Anterior cingulate cortex (tissue), 58 donors: ENCODE data around the gene SNX27.

Experiments used
- DNase-seq, 58 donors: peaks; one replicate each; lab custom pipeline; 2025; lab: John Stamatoyannopoulos, UW

Gene SNX27

DNA sequence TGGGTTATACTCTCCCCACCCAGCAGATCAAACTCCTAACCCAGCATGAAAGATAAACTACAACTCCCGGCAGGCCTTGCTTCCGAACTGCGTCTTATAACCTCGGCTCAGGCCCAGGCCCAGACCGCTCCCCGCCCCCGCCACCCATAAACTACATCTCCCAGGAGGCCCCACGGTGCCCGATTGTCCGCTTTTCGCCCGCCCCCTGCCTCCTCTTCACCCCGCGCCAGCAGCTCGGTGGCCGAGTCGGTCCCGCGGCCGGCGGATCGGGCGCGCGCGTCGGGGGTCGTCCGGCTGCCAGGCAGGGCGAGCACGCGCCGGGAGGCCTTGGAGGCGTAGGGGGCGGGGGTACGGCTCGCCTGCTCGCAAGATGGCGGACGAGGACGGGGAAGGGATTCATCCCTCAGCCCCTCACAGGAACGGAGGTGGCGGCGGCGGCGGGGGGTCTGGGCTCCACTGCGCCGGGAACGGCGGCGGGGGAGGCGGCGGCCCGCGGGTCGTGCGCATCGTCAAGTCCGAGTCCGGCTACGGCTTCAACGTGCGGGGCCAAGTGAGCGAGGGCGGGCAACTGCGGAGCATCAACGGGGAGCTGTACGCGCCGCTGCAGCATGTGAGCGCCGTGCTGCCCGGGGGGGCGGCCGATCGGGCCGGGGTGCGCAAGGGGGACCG lies at the start of gene SNX27:
Gene SNX27 (plus strand): TSS at position 219 of the 669 bp plus-strand sequence. CDS start 152 bp downstream, at position 371.
- peak; percentile 48 to 96 (median 90) for DNase-seq

DNA sequence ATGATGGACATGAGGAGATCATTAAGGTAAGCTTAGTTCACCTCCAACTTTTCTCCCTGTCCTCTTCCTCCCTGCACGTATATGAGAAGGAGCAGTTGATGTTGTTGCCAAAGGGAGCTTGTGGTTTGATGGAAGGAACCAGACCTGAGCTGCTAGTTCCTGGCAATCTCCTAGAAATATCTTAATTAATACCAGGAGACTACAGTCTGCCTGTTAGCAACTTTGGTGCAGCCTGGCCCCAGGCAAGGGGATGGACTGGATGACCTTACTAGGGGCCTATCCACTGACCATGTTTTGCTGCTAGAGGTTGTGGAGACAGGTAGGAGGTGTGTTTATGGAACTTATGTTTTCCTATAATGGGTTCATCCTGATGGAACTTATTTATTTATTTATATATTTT lies 49.2 kb upstream of the SNX27 start:
- DNase-seq = no peak

DNA sequence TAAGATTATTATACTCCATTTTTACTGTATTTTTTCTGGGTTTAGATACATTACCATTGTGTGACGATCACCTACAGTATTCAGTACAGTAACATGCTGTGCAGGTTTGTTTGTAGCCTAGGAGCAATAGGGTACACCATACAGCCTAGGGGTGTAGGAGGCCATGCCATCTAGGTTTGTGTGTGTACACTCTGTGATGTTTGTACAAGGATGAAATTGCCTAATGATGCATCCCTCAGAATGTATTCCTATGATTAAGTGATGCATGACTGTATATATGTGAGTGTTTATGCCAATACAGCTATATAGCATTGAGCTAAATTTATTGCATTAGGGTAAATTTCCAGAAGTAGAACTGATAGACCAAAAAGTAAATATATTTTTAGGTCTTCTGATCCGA lies 48.5 kb upstream of the SNX27 start:
- DNase-seq = no peak

DNA sequence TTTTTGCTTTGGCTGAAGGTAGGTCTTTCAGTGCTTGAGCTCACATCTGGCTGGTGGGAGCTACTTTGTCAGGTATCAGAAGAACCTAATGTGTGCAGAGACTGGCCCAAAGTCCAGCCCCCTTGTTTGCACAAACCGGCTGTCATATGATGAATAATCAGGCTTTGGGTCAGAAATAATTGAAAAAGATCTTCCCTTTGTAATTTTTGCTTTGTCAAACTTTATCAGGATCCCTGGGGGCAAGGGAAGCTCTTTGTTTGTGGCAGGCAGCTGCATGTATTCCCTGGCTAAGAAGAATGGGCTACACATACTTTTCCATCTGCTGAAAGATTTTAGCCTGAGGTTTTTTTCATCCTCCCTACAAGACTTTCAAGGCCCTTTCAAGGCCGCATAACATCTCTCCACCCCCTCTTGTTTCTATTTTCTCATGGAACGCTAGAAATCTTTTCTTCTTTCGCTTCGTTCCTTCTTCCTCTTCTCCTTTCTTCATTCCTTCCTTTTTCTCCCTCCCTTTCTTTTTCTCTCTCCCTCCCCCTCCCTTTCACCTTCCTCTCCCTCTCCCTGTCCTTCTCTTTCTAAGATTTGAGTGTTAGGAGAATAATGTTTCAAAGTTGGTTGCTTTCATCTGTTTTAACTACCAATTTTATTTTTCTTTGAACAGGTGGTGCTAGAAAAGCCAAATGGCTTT lies 46.2 kb upstream of the SNX27 start:
- no peak for DNase-seq

DNA sequence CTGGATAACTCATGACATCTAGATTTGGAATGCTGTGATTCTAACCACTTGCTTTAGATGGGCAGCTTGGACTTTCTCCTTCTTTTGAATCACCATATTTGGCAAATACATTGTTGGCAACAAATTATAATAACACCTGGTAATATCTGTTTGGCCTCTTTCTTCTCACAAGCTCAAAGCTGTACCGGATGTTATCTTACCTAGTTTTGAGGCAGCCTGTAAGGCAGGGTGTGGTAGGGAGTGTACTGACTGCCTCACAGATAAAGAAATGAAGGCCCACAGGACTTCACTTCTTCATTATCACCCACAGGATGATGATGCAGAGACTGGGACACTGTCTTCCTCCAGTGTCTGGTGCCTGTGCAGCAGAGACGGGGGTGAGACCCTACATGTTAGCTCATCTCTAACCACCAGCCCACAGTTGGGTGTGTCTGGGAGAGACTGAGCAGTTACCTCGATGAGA lies 43.2 kb upstream of the SNX27 start:
- DNase-seq = no peak

DNA sequence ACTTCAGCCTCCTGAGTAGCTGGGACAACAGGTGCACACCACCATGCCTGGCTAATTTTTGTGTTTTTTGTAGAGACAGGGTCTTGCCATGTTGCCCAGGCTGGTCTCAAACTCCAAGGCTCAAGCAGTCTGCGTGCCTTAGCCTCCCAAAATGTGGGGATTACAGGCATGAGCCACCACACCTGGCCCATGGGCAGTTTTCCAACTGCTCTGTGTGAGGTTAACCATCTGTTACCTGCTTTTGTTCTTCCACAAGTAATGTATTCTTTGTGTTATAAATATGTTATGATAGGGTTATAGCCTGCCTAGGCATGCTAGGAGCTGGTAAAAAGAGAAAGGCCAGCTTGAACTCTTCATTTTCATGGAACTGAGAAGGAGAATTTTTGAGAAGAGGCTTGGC lies 41.0 kb upstream of the SNX27 start:
- DNase-seq = no peak

DNA sequence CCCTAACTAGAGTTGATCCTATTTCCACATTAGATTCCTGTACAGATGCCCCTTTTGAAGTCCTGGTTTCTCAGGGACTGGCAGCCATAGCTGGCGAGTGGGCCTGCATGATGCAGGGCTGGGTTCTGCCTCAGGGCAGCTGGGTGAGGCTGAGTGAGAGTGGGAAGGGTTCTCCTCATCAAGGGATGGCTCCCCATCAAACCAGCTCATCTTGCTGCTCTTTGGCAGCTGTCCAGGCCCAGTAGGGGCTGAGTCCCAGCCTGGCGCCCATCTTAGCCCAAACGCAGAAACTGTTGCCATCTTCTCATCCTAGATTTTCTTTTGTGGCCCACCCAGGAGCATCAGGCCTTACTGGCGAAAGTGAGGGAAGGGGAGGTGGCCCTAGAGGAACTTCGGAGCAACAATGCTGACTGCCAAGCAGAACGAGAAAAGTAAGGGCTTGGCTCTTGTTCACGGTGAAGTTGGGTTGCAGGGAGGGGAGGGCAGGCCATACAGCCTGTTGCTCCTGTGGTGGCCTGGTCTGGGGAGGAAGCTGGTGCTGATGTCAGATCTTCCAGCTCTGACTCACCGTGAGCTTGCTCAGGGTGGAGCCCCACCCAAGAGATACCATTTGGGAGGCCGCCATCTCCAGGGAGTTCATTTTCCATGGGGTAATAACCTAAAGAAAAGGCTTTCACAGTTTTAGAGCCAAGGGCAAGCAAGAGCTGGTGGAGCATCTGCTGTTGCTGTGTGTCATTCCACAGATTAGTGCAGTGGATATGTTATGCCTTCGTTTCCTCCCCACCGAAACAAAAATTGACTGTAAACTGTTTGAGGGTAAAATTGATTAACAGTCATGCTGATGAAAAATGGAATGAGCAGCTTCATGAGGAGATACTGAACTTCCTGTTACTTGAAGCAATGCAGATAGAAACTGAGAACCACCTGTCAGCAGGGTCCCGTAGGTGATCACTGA lies 37.0 kb upstream of the SNX27 start:
- no peak for DNase-seq

DNA sequence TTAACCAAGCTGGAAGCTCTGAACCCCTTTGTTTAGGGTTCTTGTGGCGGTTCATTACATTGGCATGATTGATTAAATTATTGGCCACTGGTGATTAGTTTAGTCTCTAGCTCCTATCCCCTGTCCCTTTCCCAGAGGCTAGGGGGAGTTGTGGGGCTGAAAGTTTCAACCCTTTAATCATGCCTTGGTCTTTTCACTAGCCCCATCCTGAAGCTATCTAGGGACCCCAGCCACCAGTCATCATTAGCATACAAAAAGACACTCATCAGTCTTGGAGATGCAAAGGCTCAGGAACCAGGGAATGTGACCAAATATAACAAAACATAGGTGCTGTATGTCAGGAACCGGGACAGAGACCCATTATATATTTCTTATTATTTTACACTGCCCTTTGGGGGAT lies 34.7 kb upstream of the SNX27 start:
- DNase-seq = no peak

DNA sequence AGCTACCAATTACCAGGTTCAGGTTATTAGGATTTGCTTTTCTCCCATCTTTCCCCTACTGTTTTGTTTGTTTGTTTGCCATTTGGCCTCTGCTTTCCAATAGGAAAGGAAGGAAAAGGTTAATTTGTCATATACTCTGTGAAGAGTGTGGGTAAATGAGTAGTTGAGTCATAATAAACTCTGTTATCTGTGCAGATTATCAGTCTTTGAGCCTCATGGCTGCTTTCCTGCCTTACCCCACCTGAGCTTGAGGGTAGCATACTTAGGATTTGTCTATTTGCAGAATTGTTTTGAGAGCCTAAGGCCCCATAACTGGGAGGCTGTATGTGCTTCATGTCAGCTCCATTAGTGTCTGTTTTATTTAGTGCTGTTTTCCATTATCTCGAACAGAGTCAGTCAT lies 32.9 kb upstream of the SNX27 start:
- no peak for DNase-seq

DNA sequence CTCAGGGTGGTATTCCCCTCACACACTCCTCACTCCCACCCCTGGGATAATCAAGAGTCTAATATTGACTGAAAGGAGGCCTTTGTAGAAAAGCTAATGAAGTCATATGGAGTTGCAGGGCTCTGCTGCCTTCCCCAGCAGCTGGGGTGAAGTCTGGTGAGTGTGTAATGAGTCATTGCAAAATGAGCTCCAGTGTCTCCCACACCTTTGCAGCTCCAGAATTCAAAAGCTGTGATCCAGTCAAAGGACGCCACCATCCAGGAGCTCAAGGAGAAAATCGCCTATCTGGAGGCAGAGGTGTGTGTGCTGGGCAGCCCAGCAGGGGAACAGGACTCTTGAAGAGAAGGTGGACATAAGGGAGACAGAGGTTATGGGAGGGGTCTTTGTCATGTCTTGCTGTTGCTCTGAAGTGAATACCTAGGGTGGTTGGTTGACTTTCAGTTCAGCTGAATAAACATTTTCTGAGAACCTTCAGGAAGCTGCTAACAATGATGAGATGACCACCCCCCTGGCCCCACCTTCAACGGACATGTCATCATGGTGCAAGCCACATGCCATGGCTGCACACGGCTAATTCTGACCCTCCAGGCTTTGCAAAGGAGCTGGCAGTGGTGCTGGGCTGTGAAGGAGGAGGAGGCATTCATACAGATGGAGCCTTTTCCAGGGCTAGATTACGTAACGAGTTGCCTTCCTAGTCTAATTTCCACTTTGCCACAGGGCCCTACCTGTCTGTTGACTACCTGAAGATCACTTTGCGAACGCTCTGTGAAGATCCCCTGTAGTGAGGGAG lies 32.2 kb upstream of the SNX27 start:
- DNase-seq = peak in 3 of 58 donors; percentile 7 to 18 (median 10)

DNA sequence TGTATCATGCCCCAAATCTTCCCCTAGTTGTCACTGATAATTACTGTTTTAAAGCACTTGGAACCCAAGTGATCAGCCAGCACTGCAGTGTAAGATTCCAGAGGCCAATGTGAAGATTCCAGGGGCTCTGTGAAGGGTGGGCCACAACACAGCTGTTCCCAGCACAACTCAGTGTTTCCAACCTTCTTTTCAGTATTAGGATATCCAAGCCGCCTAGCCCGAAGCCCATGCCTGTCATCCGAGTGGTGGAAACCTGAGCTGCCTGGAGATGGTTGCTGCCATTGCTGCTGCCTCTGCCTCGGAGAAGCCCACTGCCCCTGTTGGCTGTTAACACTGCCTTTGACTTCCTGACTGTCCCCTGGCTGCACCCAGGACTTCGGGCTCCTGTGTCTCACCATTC lies 30.4 kb upstream of the SNX27 start:
- DNase-seq = no peak

DNA sequence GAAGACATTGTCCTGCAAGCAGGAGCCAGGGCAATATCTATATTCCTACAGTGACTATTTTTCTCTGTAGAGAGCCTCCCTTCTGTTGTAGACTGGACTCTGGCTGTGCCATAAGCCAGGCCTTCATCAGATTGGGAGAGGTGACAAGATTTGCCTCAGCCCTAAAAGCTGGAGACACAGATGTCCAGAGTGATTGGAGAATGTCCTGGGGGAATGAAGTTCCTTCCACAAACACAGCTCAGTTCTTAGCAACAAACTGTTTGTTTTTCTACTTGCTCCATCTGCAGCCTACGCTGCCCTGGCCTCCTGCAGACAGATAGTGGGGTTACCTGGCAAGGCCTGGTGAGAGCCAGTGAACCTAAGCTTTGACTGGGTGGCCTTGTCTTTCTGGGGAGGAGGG lies 29.9 kb upstream of the SNX27 start:
- DNase-seq = no peak

DNA sequence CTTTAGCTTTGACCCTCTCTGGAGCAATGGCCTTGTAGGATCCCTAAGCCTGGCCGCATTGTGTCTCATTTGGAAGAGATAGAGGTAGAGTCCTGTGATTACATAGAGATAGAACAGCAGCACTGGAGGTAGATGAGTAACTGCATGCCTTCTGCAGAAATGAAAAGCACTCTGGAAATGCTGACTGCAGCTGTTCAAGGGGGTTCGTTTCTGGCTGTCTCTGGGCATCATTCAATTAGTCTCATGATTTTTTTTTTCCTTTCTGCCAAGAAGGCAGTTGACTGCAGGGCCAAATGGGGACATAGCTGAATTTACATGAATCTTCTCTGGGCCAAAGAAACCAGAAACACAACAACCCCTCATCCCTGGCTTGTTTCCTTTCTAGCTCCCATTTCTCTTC lies 28.1 kb upstream of the SNX27 start:
- peak in 1 of 58 donors; percentile 1 for DNase-seq

DNA sequence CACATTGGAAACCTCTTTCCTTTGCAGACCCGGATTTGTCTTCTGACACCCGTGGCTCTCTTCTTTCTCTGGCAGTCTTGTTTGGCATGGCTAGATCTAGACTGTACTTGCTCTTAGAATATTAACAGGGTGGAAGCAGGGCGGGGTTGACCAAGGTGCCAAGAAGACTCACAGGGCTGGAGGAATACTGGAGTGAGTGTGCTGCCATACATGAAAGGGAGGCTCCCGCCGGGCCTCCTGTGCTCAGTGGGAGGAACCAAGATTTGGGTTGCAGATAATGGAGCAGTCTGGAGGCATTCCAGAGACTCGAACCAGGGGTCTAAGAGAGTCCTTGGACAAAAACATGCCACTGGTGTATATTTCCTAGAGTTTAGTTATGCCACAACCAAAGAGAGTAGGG lies 27.6 kb upstream of the SNX27 start:
- no peak for DNase-seq

DNA sequence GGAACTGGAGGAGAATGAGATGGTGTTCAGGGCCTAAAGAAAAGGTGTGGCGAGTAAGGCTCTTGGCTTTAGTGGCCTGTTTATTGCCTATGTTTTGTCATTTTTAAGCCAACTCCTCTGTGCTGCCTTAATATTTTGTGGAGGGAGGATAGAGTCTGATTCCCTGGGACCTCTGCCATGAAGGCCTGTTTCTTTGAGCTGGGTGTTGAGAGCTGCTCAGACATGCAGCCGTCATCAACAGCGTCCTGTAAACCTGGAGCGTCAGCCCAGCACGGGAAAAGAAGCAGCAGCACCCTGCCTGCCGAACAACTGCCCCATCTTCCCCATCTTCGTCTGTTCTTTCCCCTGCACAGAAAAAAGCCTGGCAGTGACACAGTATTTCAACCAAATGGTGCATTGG lies 27.1 kb upstream of the SNX27 start:
- no peak for DNase-seq

DNA sequence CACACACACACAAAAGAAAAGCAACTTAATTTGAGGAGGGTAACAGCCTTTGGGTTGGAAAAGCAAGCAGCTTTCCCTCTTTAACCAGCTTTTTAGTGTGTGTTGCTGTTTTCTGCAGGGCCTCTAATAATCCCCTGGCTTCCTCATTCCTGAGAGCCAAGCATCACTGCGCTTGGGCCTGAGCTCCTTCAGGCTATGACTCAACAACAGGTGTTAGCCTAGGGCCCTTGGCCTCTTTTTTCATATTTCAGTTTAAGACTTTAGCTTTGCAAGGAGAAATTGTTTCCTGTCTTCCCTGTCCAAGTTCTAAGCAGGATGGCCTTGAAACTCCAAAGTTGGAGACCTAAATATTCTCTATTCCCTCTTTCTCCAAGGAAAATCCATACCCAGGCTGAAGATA lies 26.2 kb upstream of the SNX27 start:
- no peak for DNase-seq

DNA sequence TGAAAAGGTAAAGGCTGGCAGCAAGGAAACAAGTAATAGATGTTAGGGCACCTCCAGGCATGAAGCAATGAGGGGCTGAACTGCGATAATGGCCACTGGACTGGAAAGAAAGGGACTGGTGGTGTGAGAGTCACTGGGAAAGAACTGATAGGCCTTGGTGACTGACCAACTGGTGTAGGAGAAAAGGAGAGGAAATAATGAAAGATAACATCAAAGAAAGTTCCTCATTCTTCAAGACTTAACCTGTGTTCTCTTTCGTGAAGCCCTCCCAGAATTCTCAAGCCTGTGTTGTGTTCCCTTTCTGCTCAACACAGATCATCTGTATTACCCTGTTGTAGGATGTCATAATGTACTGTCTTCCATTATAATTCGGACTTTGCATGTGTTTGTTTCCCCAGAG lies 20.9 kb upstream of the SNX27 start:
- DNase-seq = no peak

DNA sequence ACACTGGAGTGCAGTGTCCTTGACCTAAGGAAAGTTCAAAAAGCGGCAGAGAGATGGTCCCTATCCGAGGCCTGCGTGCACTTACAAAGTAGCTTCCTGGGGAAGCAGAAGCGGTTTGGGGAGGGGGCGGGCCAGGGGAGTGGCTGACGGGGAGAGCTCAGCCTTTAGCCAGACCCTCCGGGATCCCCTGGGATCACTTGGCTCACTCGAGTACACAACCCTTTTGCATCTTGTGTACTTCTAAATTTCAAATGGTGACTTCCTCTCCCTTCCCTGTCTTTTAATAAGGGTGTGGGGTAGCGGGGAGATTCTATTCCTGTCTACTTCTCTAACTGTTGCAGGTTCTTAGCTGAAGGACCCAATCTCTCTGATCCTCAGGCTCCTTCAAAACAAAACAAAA lies 18.1 kb upstream of the SNX27 start:
- no peak for DNase-seq

DNA sequence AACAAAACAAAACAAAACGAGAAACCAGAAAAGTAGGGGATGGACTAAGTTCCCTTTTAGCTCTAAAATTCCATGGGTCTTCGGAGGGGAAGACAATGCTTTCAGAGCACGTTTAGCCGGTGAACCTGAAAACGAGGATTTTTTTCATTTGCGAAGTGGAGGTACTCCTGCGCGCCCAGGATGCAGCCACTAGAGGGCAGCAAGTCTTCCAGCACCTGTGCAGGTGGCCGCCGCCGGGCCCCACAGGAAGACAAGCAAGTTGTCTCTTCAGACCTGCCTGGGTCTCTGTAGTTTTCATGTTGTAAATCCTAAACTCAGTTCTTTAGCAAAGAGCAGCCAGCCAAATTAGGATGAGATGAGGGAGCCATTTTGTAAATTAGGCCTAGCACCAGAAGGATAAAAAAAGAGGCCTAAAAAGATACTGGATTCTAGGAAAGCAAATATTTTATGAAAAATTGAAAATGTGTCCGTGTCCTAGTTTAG lies 17.7 kb upstream of the SNX27 start:
- DNase-seq = peak in 43 of 58 donors; percentile 3 to 80 (median 20)
